Skin of body (tissue), 2 donors: ENCODE measurements around the gene EFNA2. TPM values are rescaled to one million over a fixed set of nuclear protein-coding genes. Genes with fewer than 3 reads are reported as not detected.
A peak's percentile ranks its signal among the peaks of the same experiment; 100 is the strongest.
"Not testable (repeated sequence)": the region's sequence is repeated elsewhere in the genome, so short reads cannot be mapped to it uniquely, and the experiment has no call there.

Experiments
- DNase-seq: peaks from one replicate; lab custom pipeline; 2025; lab: John Stamatoyannopoulos, UW
- total RNA-seq: library from RNA; depleted of rRNA; stranded (reverse); fragments of >200 nt; gene quantifications from one replicate; pipeline ENCODE4 v1.2.3, GENCODE V29; 2014

EFNA2 gene
- total RNA-seq, 1 donor from 2014 or later = 0.39 TPM

GRCh38 chr19:1315470-1316166, 29.9 kb downstream of the EFNA2 start:
- no peak for DNase-seq

GRCh38 chr19:1316466-1316865, 30.8 kb downstream of the EFNA2 start:
- no peak for DNase-seq

- DNase-seq = no peak
Observed at GRCh38 chr19:1317274-1318003, 31.8 kb downstream of the EFNA2 start.

GRCh38 chr19:1318678-1319471, 33.2 kb downstream of the EFNA2 start:
- DNase-seq = no peak

GRCh38 chr19:1320282-1320650, 34.6 kb downstream of the EFNA2 start:
- not testable (repeated sequence) for DNase-seq

- no peak for DNase-seq
Observed at GRCh38 chr19:1321539-1321938, 35.9 kb downstream of the EFNA2 start.

- DNase-seq = no peak
Observed at GRCh38 chr19:1322198-1322981, 36.7 kb downstream of the EFNA2 start.

GRCh38 chr19:1324249-1324805, 38.7 kb downstream of the EFNA2 start:
- DNase-seq = no peak

GRCh38 chr19:1324806-1325567, 39.3 kb downstream of the EFNA2 start:
- DNase-seq = peak; percentile 80

GRCh38 chr19:1325568-1326294, 40.1 kb downstream of the EFNA2 start:
- no peak for DNase-seq

- DNase-seq = no peak
Observed at GRCh38 chr19:1327125-1327524, 41.5 kb downstream of the EFNA2 start.

GRCh38 chr19:1332208-1332607, 46.5 kb downstream of the EFNA2 start:
- DNase-seq = not testable (repeated sequence)

- no peak for DNase-seq
Observed at GRCh38 chr19:1336079-1336684, 50.5 kb downstream of the EFNA2 start.

- DNase-seq = no peak
Observed at GRCh38 chr19:1340681-1341469, 55.2 kb downstream of the EFNA2 start.

GRCh38 chr19:1343041-1343440, 57.4 kb downstream of the EFNA2 start:
- DNase-seq = no peak

GRCh38 chr19:1349211-1349610, 63.5 kb downstream of the EFNA2 start:
- no peak for DNase-seq

GRCh38 chr19:1350867-1351266, 65.2 kb downstream of the EFNA2 start:
- no peak for DNase-seq
